Hepatocyte (in vitro differentiated cells): ENCODE results near the gene RASSF7.
"Not testable (repeated sequence)": the region's sequence is repeated elsewhere in the genome, so short reads cannot be mapped to it uniquely, and the experiment has no call there.

Experiments used
- EZH2phosphoT487 ChIP-seq: fragments of 200-600 bp; sonication (generic); IDR thresholded peaks from one replicate; pipeline ENCODE4 v1.6.1; 2018; ENCODE audit warnings: antibody characterized with exemption, mild to moderate bottlenecking, low read depth, moderate library complexity; ENCODE audit not compliant: unreplicated experiment, severe bottlenecking
- TF ChIP-seq, protein P1 (sequence below): fragments of 200-600 bp; sonication (generic); IDR thresholded peaks from 2 replicates; pipeline ENCODE4 v1.5.1; 2016; ENCODE audit warnings: antibody characterized with exemption, mild to moderate bottlenecking; ENCODE audit not compliant: poor library complexity

GRCh38 chr11:516918-517685 lies 43.7 kb upstream of the RASSF7 start:
- not testable (repeated sequence) for TF ChIP-seq EZH2phosphoT487
- TF ChIP-seq, protein P1, sequence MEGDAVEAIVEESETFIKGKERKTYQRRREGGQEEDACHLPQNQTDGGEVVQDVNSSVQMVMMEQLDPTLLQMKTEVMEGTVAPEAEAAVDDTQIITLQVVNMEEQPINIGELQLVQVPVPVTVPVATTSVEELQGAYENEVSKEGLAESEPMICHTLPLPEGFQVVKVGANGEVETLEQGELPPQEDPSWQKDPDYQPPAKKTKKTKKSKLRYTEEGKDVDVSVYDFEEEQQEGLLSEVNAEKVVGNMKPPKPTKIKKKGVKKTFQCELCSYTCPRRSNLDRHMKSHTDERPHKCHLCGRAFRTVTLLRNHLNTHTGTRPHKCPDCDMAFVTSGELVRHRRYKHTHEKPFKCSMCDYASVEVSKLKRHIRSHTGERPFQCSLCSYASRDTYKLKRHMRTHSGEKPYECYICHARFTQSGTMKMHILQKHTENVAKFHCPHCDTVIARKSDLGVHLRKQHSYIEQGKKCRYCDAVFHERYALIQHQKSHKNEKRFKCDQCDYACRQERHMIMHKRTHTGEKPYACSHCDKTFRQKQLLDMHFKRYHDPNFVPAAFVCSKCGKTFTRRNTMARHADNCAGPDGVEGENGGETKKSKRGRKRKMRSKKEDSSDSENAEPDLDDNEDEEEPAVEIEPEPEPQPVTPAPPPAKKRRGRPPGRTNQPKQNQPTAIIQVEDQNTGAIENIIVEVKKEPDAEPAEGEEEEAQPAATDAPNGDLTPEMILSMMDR, result not testable (repeated sequence)
